Pancreas (tissue), 10 donors: Measurements from ENCODE around the gene NAV2. TPM values are rescaled to one million over a fixed set of nuclear protein-coding genes. Genes with fewer than 3 reads are reported as not detected.
A peak's percentile ranks its signal among the peaks of the same experiment; 100 is the strongest.

Source experiments
- ATAC-seq, 4 donors: fragments of 200-7000 bp; cut with Tn5 transposase; one replicate each; pipeline versions ENCODE4 v1.8.0 to v1.9.1; 2020; ENCODE audit warnings: mild to moderate bottlenecking in 4 of 4, moderate library complexity in 4 of 4
- DNase-seq, 6 donors: peaks; one replicate each; pipeline ENCODE4 v3.0.0-alpha.2; 2020
- FAIRE-seq: peaks from 2 replicates; lab custom pipeline; 2012; peaks lifted over from hg19 to GRCh38; lab: Jason Lieb, UNC
- H3K27ac ChIP-seq, 4 donors: fragments of 200-600 bp; sonication (generic); 1 replicate in 3 of 4; 2 replicates in 1 of 4; pipeline versions ENCODE4 v1.5.0 to v1.8.0; 2020
- H3K27me3 ChIP-seq, 4 donors: fragments of 200-600 bp; one replicate each; pipeline ENCODE4 v1.8.0; 2021
- H3K36me3 ChIP-seq, 3 donors: fragments of 200-600 bp; sonication (generic) in 1 of 3; one replicate each; pipeline versions ENCODE4 v1.5.0 to v1.8.0; 2020 to 2021
- H3K4me1 ChIP-seq, 3 donors: fragments of 200-600 bp; one replicate each; pipeline ENCODE4 v1.8.0; 2021
- H3K4me3 ChIP-seq, 4 donors: fragments of 200-600 bp; sonication (generic) in 2 of 4; one replicate each; pipeline versions ENCODE4 v1.5.0 to v1.8.0; 2020 to 2021
- H3K9me3 ChIP-seq, 4 donors: fragments of 200-600 bp; one replicate each; pipeline ENCODE4 v1.8.0; 2021
- WGBS, 2 donors: extraction: QIAGEN DNeasy Blood & Tissue Kit; methylation state at CpG; one replicate each; pipeline ENCODE4 v1.1.7; 2013; 5-methylcytosine and 5-hydroxymethylcytosine counted together
- intact Hi-C, 3 donors: fragments of 100-400 bp; cut with DNase I; formaldehyde crosslinking; loops; one replicate each; pipeline versions ENCODE4 v1.11.1 to v1.14.2; 2022
- polyA plus RNA-seq, 2 donors: library from polyadenylated mRNA; stranded (reverse); fragments of 200-250 nt; gene quantifications; one replicate each; pipeline ENCODE4 v1.2.3, GENCODE V29; 2013
- total RNA-seq, 6 donors: library from RNA; stranded (reverse); fragmentation: NEBNext Ultra II Directional in 4 of 6; extraction: Animal tissue kit (Norgen Biotek cat#: 25700) in 4 of 6; gene quantifications; one replicate each; pipeline versions ENCODE4 v1.2.1 to v1.2.4, GENCODE V29; 2021 to 2023
- TF ChIP-seq, protein P1 (sequence below), 4 donors: fragments of 200-600 bp; sonication (generic) in 3 of 4; IDR thresholded peaks; one replicate each; pipeline versions ENCODE4 v1.5.0 to v1.8.0; 2021; ENCODE audit warnings: antibody characterized with exemption in 4 of 4
- donor health status: healthy with polysubstance abuse.
- donor health status: DM: no; HTN: no; CAD: no; lungs with moderate emphysema.
- donor health status: DM: no; HTN: no; CAD: no.
- donor health status: control.
- donor health status: control.
- donor health status: Bipolar disorder and iron deficiency.
- donor health status: DM: yes; HTN: yes; CAD: no.
- donor health status: DM: no; HTN: no; CAD: no.
- donor health status: DM: no; HTN: no; CAD: no.
- donor health status: DM: yes; HTN: yes; CAD: no.

Gene NAV2
- total and polyA plus RNA-seq, 8 donors: 5.8 to 26.9 (median 16.3) TPM

DNA sequence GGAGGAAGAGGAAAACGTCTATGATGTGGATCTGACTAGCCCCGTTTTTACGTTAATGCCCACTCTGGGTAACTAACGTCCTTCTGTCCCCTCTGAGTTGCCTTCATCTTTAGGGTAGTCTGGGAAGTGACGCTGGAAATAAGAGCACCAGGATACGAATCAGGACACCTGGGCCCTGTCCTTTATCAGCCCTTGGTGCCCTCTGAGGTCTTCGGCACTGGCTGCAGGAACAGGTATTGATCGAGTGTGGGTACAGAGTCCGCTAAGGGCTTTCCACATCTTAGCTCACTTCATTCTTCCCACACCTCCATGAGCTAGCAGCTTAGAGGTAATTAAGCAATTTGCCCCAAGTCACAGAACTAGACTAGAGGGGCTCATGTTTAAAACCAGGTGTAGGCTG lies 223.8 kb downstream of the NAV2 start:
- TF ChIP-seq, protein P1, sequence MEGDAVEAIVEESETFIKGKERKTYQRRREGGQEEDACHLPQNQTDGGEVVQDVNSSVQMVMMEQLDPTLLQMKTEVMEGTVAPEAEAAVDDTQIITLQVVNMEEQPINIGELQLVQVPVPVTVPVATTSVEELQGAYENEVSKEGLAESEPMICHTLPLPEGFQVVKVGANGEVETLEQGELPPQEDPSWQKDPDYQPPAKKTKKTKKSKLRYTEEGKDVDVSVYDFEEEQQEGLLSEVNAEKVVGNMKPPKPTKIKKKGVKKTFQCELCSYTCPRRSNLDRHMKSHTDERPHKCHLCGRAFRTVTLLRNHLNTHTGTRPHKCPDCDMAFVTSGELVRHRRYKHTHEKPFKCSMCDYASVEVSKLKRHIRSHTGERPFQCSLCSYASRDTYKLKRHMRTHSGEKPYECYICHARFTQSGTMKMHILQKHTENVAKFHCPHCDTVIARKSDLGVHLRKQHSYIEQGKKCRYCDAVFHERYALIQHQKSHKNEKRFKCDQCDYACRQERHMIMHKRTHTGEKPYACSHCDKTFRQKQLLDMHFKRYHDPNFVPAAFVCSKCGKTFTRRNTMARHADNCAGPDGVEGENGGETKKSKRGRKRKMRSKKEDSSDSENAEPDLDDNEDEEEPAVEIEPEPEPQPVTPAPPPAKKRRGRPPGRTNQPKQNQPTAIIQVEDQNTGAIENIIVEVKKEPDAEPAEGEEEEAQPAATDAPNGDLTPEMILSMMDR (IDR thresholded peaks at IDR 0.05): no peak
- WGBS, 2 donors: 83 to 88% methylated on average over 9 of the region's 9 CpGs
- peaks cover 0 to 4% (median 0%) of the 10 kb centered on the region in 3 donors for H3K4me1 ChIP-seq
- FAIRE-seq: no peak
- ATAC-seq: no peak
- no peaks in the 10 kb centered on the region for H3K9me3 ChIP-seq
- H3K4me3 ChIP-seq: no peak overlapping the region
- H3K36me3 ChIP-seq: peaks cover 0 to 6% (median 5%) of the 10 kb centered on the region in 3 donors
- no peak overlapping the region for H3K27ac ChIP-seq
- intact Hi-C loops: no loop called here
- no peaks in the 10 kb centered on the region for H3K27me3 ChIP-seq
- no peak for DNase-seq

DNA sequence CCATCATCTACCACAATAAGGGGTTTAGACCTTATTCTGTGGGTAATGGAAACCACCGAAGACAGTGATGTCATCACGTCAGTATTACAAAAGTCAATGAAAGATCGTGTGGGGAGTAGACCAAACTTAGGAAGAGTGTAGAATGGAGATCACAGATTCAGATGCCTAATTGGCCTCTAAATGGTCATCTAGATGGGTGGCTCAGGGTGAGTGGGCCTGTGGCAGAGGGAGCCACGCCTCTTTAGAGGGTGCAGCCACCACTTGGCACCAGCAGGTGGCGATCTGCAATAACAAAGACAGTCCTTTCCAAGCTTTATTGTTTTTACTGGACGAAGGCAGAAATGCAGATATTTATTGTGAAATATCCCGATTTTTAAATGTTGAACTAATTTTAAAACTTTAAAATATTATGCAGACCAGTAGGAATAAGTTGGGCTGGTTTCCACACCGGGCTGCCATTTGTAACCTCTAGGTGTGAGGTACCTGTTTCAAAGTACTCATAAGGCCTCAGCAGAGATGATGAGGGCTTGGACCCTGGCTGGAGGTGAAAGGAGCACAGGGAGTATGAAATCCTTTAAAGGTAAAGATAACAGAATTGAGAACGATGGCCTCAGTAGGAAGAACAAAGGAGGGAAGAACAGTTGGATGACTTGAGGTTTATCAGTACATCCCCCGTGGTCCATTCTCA lies 225.7 kb downstream of the NAV2 start:
- Histone ChIP-seq H3K27ac (no peak overlapping the region), H3K27me3 (no peaks in the 10 kb centered on the region), H3K36me3 (peaks cover 0 to 6% (median 4%) of the 10 kb centered on the region in 3 donors), H3K4me1 (no peaks in the 10 kb centered on the region), H3K4me3 (no peak overlapping the region), H3K9me3 (no peaks in the 10 kb centered on the region)
- DNase-seq: peak in 5 of 6 donors; percentile 23 to 77 (median 61)
- 50 to 52% methylated on average over 10 of the region's 10 CpGs for WGBS, 2 donors
- ATAC-seq: peak; percentile 61 to 90 (median 88)
- no peak for FAIRE-seq
- TF ChIP-seq, protein P1 (IDR thresholded peaks at IDR 0.05): peak; percentile 68 to 87 (median 85)
- intact Hi-C loops: no loop called here

DNA sequence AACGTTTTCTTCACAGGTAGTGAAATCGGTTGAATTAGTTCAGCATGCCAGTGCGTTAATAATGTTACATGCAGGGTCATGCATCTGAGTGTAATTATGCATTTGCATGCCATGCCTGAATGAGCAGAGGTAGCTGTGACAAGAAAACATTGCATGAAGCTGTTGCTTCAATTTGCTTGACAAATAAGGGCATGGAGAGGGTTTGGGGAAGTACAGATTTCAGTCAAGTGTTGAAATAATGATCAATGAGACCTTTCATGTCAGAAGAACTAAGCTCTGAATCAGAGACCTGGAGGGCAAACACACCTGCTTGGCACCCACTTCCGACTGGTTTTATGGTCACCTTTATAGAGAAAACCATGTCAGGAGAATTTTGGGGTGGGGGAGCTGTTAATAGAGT lies 226.2 kb downstream of the NAV2 start:
- Histone ChIP-seq H3K9me3 (no peaks in the 10 kb centered on the region), H3K27me3 (no peaks in the 10 kb centered on the region), H3K4me1 (no peaks in the 10 kb centered on the region), H3K36me3 (peaks cover 0 to 3% (median 0%) of the 10 kb centered on the region in 3 donors), H3K27ac (no peak overlapping the region), H3K4me3 (no peak overlapping the region)
- DNase-seq (no peak), FAIRE-seq (no peak), ATAC-seq (no peak)
- TF ChIP-seq, protein P1 (IDR thresholded peaks at IDR 0.05): no peak
- intact Hi-C loops: no loop called here
- WGBS, 2 donors: 44 to 50% methylated on average over 4 of the region's 4 CpGs

DNA sequence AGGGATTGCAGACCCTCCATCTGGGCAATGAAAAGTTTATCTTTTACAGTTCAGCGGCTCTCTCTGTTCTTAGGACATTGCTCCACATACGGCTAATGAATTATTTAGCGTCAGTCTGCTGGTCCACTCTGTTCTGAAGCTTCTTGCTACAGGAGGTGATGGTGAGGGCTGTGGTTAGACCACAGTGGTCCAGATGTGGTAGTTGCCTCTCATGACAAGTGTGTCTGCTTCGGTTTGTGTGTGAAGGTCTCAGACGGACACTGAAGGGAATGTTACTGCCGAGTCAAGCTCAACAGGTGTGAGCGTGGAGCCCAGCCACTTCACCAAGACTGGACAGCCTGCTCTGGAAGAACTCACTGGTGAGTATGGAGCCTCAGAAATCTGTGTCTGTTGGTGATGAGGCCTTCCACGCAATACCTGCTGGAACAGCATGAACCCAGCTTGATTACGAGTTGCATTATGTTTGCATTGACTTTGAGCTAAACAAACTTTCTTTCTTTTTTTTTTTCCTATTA lies 226.8 kb downstream of the NAV2 start:
- intact Hi-C loops: no loop called here
- WGBS, 2 donors: 91 to 93% methylated on average over 9 of the region's 9 CpGs
- Histone ChIP-seq H3K4me1 (no peaks in the 10 kb centered on the region), H3K36me3 (no peaks in the 10 kb centered on the region), H3K4me3 (no peak overlapping the region), H3K27me3 (no peaks in the 10 kb centered on the region), H3K27ac (no peak overlapping the region), H3K9me3 (no peaks in the 10 kb centered on the region)
- ATAC-seq (no peak), DNase-seq (no peak), FAIRE-seq (no peak)
- TF ChIP-seq, protein P1 (IDR thresholded peaks at IDR 0.05): no peak

DNA sequence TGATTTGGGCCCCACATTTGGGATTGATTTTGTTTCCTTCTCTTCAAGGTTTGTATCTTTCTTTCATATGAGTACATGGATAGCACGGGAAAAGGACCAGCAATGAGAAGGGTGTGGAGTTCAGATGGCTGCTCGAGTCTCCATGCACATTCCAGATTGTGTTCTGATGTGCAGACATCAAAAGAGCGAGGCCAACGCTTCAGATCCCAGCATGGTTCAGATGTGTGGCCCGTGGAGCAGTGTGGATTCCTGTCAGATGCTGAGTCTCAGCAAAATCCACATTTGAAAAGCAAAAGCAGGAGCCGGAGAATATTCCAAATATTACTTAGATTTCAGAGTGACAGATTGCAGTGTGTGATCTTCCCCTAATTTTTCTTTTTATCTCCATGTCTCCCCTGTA lies 228.2 kb downstream of the NAV2 start:
- no peak overlapping the region for H3K27ac ChIP-seq
- TF ChIP-seq, protein P1 (IDR thresholded peaks at IDR 0.05): no peak
- ATAC-seq: no peak
- no peak for DNase-seq
- H3K9me3 ChIP-seq: no peaks in the 10 kb centered on the region
- FAIRE-seq: no peak
- H3K4me3 ChIP-seq: no peak overlapping the region
- no peaks in the 10 kb centered on the region for H3K27me3 ChIP-seq
- 89 to 90% methylated on average over 6 of the region's 6 CpGs for WGBS, 2 donors
- intact Hi-C loops: no loop called here
- no peaks in the 10 kb centered on the region for H3K36me3 ChIP-seq
- H3K4me1 ChIP-seq: no peaks in the 10 kb centered on the region
